HCT116 (cell line): Measurements from ENCODE around the gene LTBP1.

Experiments used
- CEBPB ChIP-seq: IDR thresholded peaks from 2 replicates; pipeline ENCODE4 v1.6.1; 2012; ENCODE audit warnings: low read depth
- CTCF ChIP-seq, 3 experiments: fragments of 200-600 bp in 1 of 3; sonication (generic) in 1 of 3; IDR thresholded peaks in 2 of 3; conservative IDR thresholded peaks in 1 of 3; 2 replicates each; pipeline ENCODE4 v1.5.1; 2012 to 2017; ENCODE audit warnings: low read depth in 2 of 3, low read length in 2 of 3, antibody characterized with exemption in 1 of 3, borderline replicate concordance in 1 of 3, control low read depth in 1 of 3, mild to moderate bottlenecking in 1 of 3, mixed read lengths in 1 of 3, mixed run types in 1 of 3, moderate library complexity in 1 of 3; ENCODE audit not compliant: insufficient read depth in 1 of 3
- POLR2AphosphoS5 ChIP-seq: IDR thresholded peaks from 2 replicates; pipeline ENCODE4 v1.6.1; 2011; ENCODE audit warnings: mild to moderate bottlenecking, low read depth, low read length, moderate library complexity
- RAD21 ChIP-seq: IDR thresholded peaks from 2 replicates; pipeline ENCODE4 v1.6.1; 2012; ENCODE audit warnings: low read depth, mild to moderate bottlenecking
- SP1 ChIP-seq: IDR thresholded peaks from 2 replicates; pipeline ENCODE4 v1.6.1; 2012; ENCODE audit warnings: low read depth

GRCh38 chr2:33083699-33084387, 137.1 kb downstream of the LTBP1 start:
- no peak for TF ChIP-seq CEBPB
- TF ChIP-seq CTCF (IDR thresholded peaks at IDR 0.05 in 2 of 3, conservative IDR thresholded peaks at IDR 0.05 in 1 of 3; ENCODE audit: borderline replicate concordance in 1 of 3, insufficient read depth in 1 of 3, low read depth in 2 of 3, low read length in 2 of 3), result no peak
- TF ChIP-seq SP1, result no peak
- no peak for TF ChIP-seq POLR2AphosphoS5
- TF ChIP-seq RAD21, result no peak
